Measurements from ENCODE around the gene SLC22A7.

GRCh38 chr6:43331891-43332290 lies 33.8 kb downstream of the SLC22A7 start:
- TF ChIP-seq CTCF (IDR thresholded peaks at IDR 0.05; ENCODE audit: poor library complexity, severe bottlenecking) (no peak), EP300 (conservative IDR thresholded peaks at IDR 0.05; ENCODE audit: poor library complexity, severe bottlenecking) (no peak), EZH2 (IDR thresholded peaks at IDR 0.05; ENCODE audit: borderline replicate concordance, insufficient read depth, low read length, poor library complexity, severe bottlenecking) (no peak), POLR2AphosphoS5 (IDR thresholded peaks at IDR 0.05) (no peak), REST (IDR thresholded peaks at IDR 0.05; ENCODE audit: borderline replicate concordance) (no peak), MXI1 (conservative IDR thresholded peaks at IDR 0.05; ENCODE audit: poor library complexity, severe bottlenecking) (no peak), SMC3 (conservative IDR thresholded peaks at IDR 0.05; ENCODE audit: poor library complexity) (no peak)

All from neural cell (in vitro differentiated cells).